HEK293 (cell line): ENCODE measurements around the gene EPHB3.

Source experiments
- ATF2 ChIP-seq: fragments of 450-650 bp; formaldehyde crosslinking; IDR thresholded peaks from 2 replicates; pipeline ENCODE4 v1.5.1; 2016; ENCODE audit warnings: missing biosample characterization, missing genetic modification characterization, low read depth
- CTCF ChIP-seq: fragments of 450-650 bp; formaldehyde crosslinking; IDR thresholded peaks from 2 replicates; pipeline ENCODE4 v1.5.1; 2016; ENCODE audit warnings: missing biosample characterization, missing genetic modification characterization
- HOXA7 ChIP-seq: sonication (generic); formaldehyde crosslinking; IDR thresholded peaks from 2 replicates; pipeline ENCODE4 v1.8.1; 2022; ENCODE audit warnings: missing genetic modification reagents, borderline replicate concordance
- KLF8 ChIP-seq: fragments of 450-650 bp; formaldehyde crosslinking; IDR thresholded peaks from 2 replicates; pipeline ENCODE4 v1.5.1; 2016; ENCODE audit warnings: missing biosample characterization, missing genetic modification characterization
- REST ChIP-seq: fragments of 450-650 bp; formaldehyde crosslinking; IDR thresholded peaks from 2 replicates; pipeline ENCODE4 v1.5.1; 2016; ENCODE audit warnings: missing biosample characterization, missing genetic modification characterization
- TSHZ1 ChIP-seq: fragments of 450-650 bp; formaldehyde crosslinking; IDR thresholded peaks from 2 replicates; pipeline ENCODE4 v1.5.1; 2016; ENCODE audit warnings: missing biosample characterization, missing genetic modification characterization, borderline replicate concordance
- ZFP41 ChIP-seq: fragments of 450-650 bp; formaldehyde crosslinking; IDR thresholded peaks from 2 replicates; pipeline ENCODE4 v1.5.1; 2016; ENCODE audit warnings: missing biosample characterization, missing genetic modification characterization, borderline replicate concordance
- ZNF138 ChIP-seq: fragments of 450-650 bp; formaldehyde crosslinking; IDR thresholded peaks from 2 replicates; pipeline ENCODE4 v1.5.1; 2016; ENCODE audit warnings: missing biosample characterization, missing genetic modification characterization, borderline replicate concordance
- ZNF23 ChIP-seq: fragments of 450-650 bp; formaldehyde crosslinking; IDR thresholded peaks from 2 replicates; pipeline ENCODE4 v1.5.1; 2016; ENCODE audit warnings: missing biosample characterization, missing genetic modification characterization, borderline replicate concordance
- ZNF354C ChIP-seq: fragments of 450-650 bp; formaldehyde crosslinking; IDR thresholded peaks from 2 replicates; pipeline ENCODE4 v1.5.1; 2016; ENCODE audit warnings: missing biosample characterization, missing genetic modification characterization, low read depth, borderline replicate concordance
- ZNF776 ChIP-seq: fragments of 450-650 bp; formaldehyde crosslinking; IDR thresholded peaks from 2 replicates; pipeline ENCODE4 v1.5.0; 2017; ENCODE audit warnings: missing biosample characterization, missing genetic modification characterization, borderline replicate concordance

- TF ChIP-seq ZNF354C (tag by site-specific recombination) (no peak), CTCF (tag by site-specific recombination) (no peak), REST (no peak), HOXA7 (CRISPR knock-in tag) (no peak), ZNF138 (tag by site-specific recombination) (no peak), TSHZ1 (tag by site-specific recombination) (no peak), ZFP41 (tag by site-specific recombination) (no peak), ZNF23 (tag by site-specific recombination) (no peak), KLF8 (no peak), ZNF776 (tag by site-specific recombination) (no peak), ATF2 (no peak)
Measured at GRCh38 chr3:184618811-184619210, 57.2 kb downstream of the EPHB3 start.
